Activated CD8-positive, alpha-beta memory T cell treated with anti-CD3 and anti-CD28 coated beads, Interleukin-2, amount 50 U/mL, for 1 hour (primary cell): Measurements from ENCODE around the gene SARDH.

Experiments
- DNase-seq: peaks from one replicate; pipeline ENCODE4 v3.0.0-alpha.2; 2020; ENCODE audit errors: extremely low read depth

The SARDH gene

GRCh38 chr9:133734590-133735414 lies 3.4 kb downstream of the SARDH start:
- DNase-seq, result no peak

- no peak for DNase-seq
These were observed 4.2 kb downstream of the SARDH start for GRCh38 chr9:133733796-133734533.

GRCh38 chr9:133733421-133733795 lies 4.7 kb downstream of the SARDH start:
- DNase-seq, result no peak

GRCh38 chr9:133732639-133733408 lies 5.3 kb downstream of the SARDH start:
- no peak for DNase-seq

- no peak for DNase-seq
These were observed 6.1 kb downstream of the SARDH start for GRCh38 chr9:133731876-133732638.

- no peak for DNase-seq
These were observed 7.0 kb downstream of the SARDH start for GRCh38 chr9:133730994-133731715.

GRCh38 chr9:133729617-133730281 lies 8.4 kb downstream of the SARDH start:
- no peak for DNase-seq

GRCh38 chr9:133728856-133729616 lies 9.1 kb downstream of the SARDH start:
- no peak for DNase-seq

- DNase-seq, result no peak
These were observed 10.2 kb downstream of the SARDH start for GRCh38 chr9:133727876-133728441.

- DNase-seq, result no peak
These were observed 10.8 kb downstream of the SARDH start for GRCh38 chr9:133727277-133727875.

GRCh38 chr9:133726401-133727276 lies 11.5 kb downstream of the SARDH start:
- DNase-seq, result peak; percentile 32

- DNase-seq, result no peak
These were observed 12.3 kb downstream of the SARDH start for GRCh38 chr9:133725886-133726285.

GRCh38 chr9:133718563-133719315 lies 19.4 kb downstream of the SARDH start:
- no peak for DNase-seq

- DNase-seq, result no peak
These were observed 20.8 kb downstream of the SARDH start for GRCh38 chr9:133717113-133718031.

- DNase-seq, result no peak
These were observed 21.5 kb downstream of the SARDH start for GRCh38 chr9:133716564-133717112.
